ENCODE results near the gene KCNE3.

KCNE3 gene

GRCh38 chr11:74412733-74413359 is 54.5 kb downstream of the KCNE3 start:
- no peak for DNase-seq
- Histone ChIP-seq H3K4me3 (ENCODE audit: low read depth, low read length) (no peak overlapping the region), H3K27me3 (replicated peaks) (no peaks in the 10 kb centered on the region), H3K36me3 (replicated peaks) (no peaks in the 10 kb centered on the region), H3K27ac (no peak overlapping the region)
- TF ChIP-seq CTCF (IDR thresholded peaks at IDR 0.05; ENCODE audit: low read depth, low read length, missing control alignments), result no peak
- in situ Hi-C loops (cut with HindIII; ENCODE audit: low pct_ligation_motif_present, low sequenced_read_pairs), result no loop called here

DNA sequence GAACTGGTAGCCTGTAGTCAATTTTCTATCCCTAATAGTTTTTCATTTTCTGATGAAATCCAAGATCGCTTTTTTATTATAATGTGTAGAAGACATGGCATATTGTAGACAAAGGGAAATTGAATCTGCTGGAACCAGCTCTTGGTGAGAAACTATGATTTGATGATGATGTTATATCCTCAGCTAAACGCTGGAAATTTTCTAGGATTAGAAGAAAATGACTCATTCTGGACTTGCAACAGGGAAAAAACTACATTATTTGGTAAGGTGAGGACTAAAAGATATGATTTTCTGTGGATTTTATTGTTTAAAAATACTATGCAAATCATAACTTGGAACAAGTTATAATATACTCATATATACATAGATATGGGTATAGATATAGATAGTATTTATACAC is 55.0 kb downstream of the KCNE3 start:
- Histone ChIP-seq H3K27ac (no peak overlapping the region), H3K36me3 (replicated peaks) (no peaks in the 10 kb centered on the region), H3K27me3 (replicated peaks) (no peaks in the 10 kb centered on the region), H3K4me3 (ENCODE audit: low read depth, low read length) (no peak overlapping the region)
- no peak for TF ChIP-seq CTCF (IDR thresholded peaks at IDR 0.05; ENCODE audit: low read depth, low read length, missing control alignments)
- no peak for DNase-seq
- in situ Hi-C loops (cut with HindIII; ENCODE audit: low pct_ligation_motif_present, low sequenced_read_pairs), result no loop called here

- DNase-seq, result no peak
- no peak overlapping the region for H3K4me3 ChIP-seq (ENCODE audit: low read depth, low read length)
- no peak overlapping the region for H3K27ac ChIP-seq
- no peak for TF ChIP-seq CTCF (IDR thresholded peaks at IDR 0.05; ENCODE audit: low read depth, low read length, missing control alignments)
- H3K27me3 ChIP-seq (replicated peaks), result no peaks in the 10 kb centered on the region
- in situ Hi-C loops (cut with HindIII; ENCODE audit: low pct_ligation_motif_present, low sequenced_read_pairs), result no loop called here
- no peaks in the 10 kb centered on the region for H3K36me3 ChIP-seq (replicated peaks)
Observed at GRCh38 chr11:74409633-74410032, 57.7 kb downstream of the KCNE3 start.
